Adrenal gland (tissue), 12 donors: ENCODE data around the gene LRRK1. TPM values are rescaled to one million over a fixed set of nuclear protein-coding genes. Genes with fewer than 3 reads are reported as not detected.

Experiments
- DNase-seq, 7 donors: peaks; one replicate each; pipeline ENCODE4 v3.0.0-alpha.2; 2019 to 2020
- H3K27ac ChIP-seq, 5 donors: fragments of 200-600 bp; sonication (generic) in 4 of 5; 1 replicate in 3 of 5; 2 replicates in 2 of 5; pipeline versions ENCODE4 v1.5.1 to v1.8.0; 2016 to 2020; ENCODE audit warnings: mild to moderate bottlenecking in 1 of 5
- H3K27me3 ChIP-seq: fragments of 200-600 bp; 2 replicates; pipeline ENCODE4 v1.8.0; 2021
- H3K36me3 ChIP-seq, 2 donors: fragments of 200-600 bp; replicated peaks in 1 of 2; 1 replicate in 1 of 2; 2 replicates in 1 of 2; pipeline versions ENCODE4 v1.5.1 to v1.8.0; 2018 to 2022
- H3K4me1 ChIP-seq, 2 donors: fragments of 200-600 bp; replicated peaks in 1 of 2; 1 replicate in 1 of 2; 2 replicates in 1 of 2; pipeline versions ENCODE4 v1.5.1 to v1.8.0; 2018 to 2021
- H3K4me3 ChIP-seq, 4 donors: fragments of 200-600 bp; sonication (generic) in 3 of 4; one replicate each; pipeline ENCODE4 v1.5.1; 2016 to 2018
- H3K9me3 ChIP-seq, 3 donors: fragments of 200-600 bp; sonication (generic) in 1 of 3; replicated peaks in 1 of 3; 1 replicate in 2 of 3; 2 replicates in 1 of 3; pipeline versions ENCODE4 v1.5.1 to v1.8.0; 2016 to 2021
- CTCF ChIP-seq, 6 experiments: fragments of 450-650 bp in 4 of 6; fragments of 200-600 bp in 2 of 6; sonication (generic) in 1 of 6; IDR thresholded peaks; 1 replicate in 5 of 6; 2 replicates in 1 of 6; pipeline versions ENCODE4 v1.5.1 to v1.8.0; 2016 to 2021; ENCODE audit warnings: antibody characterized with exemption in 6 of 6, mild to moderate bottlenecking in 2 of 6, moderate library complexity in 1 of 6
- POLR2A ChIP-seq, 2 donors: fragments of 450-650 bp; IDR thresholded peaks; one replicate each; pipeline ENCODE4 v1.6.1; 2017; ENCODE audit warnings: antibody characterized with exemption in 2 of 2, mild to moderate bottlenecking in 2 of 2, moderate library complexity in 1 of 2
- WGBS, 4 donors: extraction: QIAGEN DNeasy Blood & Tissue Kit in 2 of 4; methylation state at CpG; one replicate each; pipeline versions ENCODE4 v1.1.5 to v1.1.7; 2013 to 2017; 5-methylcytosine and 5-hydroxymethylcytosine counted together
- intact Hi-C, 2 donors: fragments of 100-400 bp; cut with DNase I; formaldehyde crosslinking; loops; one replicate each; pipeline versions ENCODE4 v1.14.1 to v1.15.0; 2022 to 2023
- polyA plus RNA-seq, 3 donors: library from polyadenylated mRNA; stranded (reverse); fragments of 200-250 nt in 2 of 3; fragments of 350-450 nt in 1 of 3; fragmentation: Illumina TruSeq in 1 of 3; extraction: RNeasy Lipid Tissue Mini Kit (QIAGEN cat#74804) in 1 of 3; gene quantifications; one replicate each; pipeline ENCODE4 v1.2.3, GENCODE V29; 2013 to 2014
- total RNA-seq, 9 donors: library from RNA; depleted of rRNA in 4 of 9; stranded (reverse); fragments of >200 nt in 4 of 9; fragments of 120-200 nt in 1 of 9; fragmentation: NEBNext Ultra II Directional in 1 of 9; extraction: Animal tissue kit (Norgen Biotek cat#: 25700) in 1 of 9; gene quantifications; one replicate each; pipeline versions ENCODE4 v1.1.0 to v1.2.4, GENCODE V29; 2013 to 2023
- donor health status: healthy with polysubstance abuse.
- donor health status: Bipolar disorder and iron deficiency.
- donor health status: DM: yes; HTN: yes; CAD: no.
- donor health status: DM: no; HTN: no; CAD: no.
- donor health status: DM: no; HTN: no; CAD: no.
- donor health status: DM: yes; HTN: yes; CAD: no.

LRRK1 gene
- total and polyA plus RNA-seq, 12 donors = 0.44 to 13.1 (median 7.7) TPM

- H3K9me3 ChIP-seq = no peaks in the 10 kb centered on the region
- H3K27me3 ChIP-seq = no peaks in the 10 kb centered on the region
- DNase-seq = peak in 2 of 7 donors; percentile 5 to 42
- peak overlapping the region in 1 of 5 donors; percentile 29 for H3K27ac ChIP-seq
- 73 to 85% (median 83%) methylated on average over 9 to 11 of the region's 11 CpGs; no CpG with 5 or more reads in 1 of the 4 donors for WGBS, 4 donors
- TF ChIP-seq POLR2A (IDR thresholded peaks at IDR 0.05) (no peak), CTCF (IDR thresholded peaks at IDR 0.05) (no peak)
- no peak overlapping the region for H3K4me3 ChIP-seq
- intact Hi-C loops = loop anchor here in 1 of 2 donors (5.0 kb wide), 1 partner anchor 60 kb away; no protein-coding TSS in a partner anchor
- H3K36me3 ChIP-seq = peaks cover 0 to 3% of the 10 kb centered on the region in 2 donors
- H3K4me1 ChIP-seq = peaks cover 0 to 22% of the 10 kb centered on the region in 2 donors
Observed at GRCh38 chr15:101022306-101022705, 103.1 kb downstream of the LRRK1 start.

GRCh38 chr15:101022876-101023275 lies 103.7 kb downstream of the LRRK1 start:
- peak overlapping the region in 2 of 5 donors; percentile 77 to 81 for H3K27ac ChIP-seq
- no peaks in the 10 kb centered on the region for H3K27me3 ChIP-seq
- H3K36me3 ChIP-seq = peaks cover 0 to 3% of the 10 kb centered on the region in 2 donors
- no peak overlapping the region for H3K4me3 ChIP-seq
- 78 to 88% (median 79%) methylated on average over 3 of the region's 3 CpGs for WGBS, 4 donors
- no peak for TF ChIP-seq POLR2A (IDR thresholded peaks at IDR 0.05)
- TF ChIP-seq CTCF (IDR thresholded peaks at IDR 0.05) = no peak
- no peaks in the 10 kb centered on the region for H3K9me3 ChIP-seq
- intact Hi-C loops = loop anchor here in 1 of 2 donors (5.0 kb wide), 1 partner anchor 59 kb away; no protein-coding TSS in a partner anchor
- H3K4me1 ChIP-seq = peaks cover 0 to 16% of the 10 kb centered on the region in 2 donors
- DNase-seq = peak in 1 of 7 donors; percentile 8

- Histone ChIP-seq H3K9me3 (no peaks in the 10 kb centered on the region), H3K36me3 (peaks cover 0 to 3% of the 10 kb centered on the region in 2 donors), H3K4me1 (peaks cover 0 to 9% of the 10 kb centered on the region in 2 donors), H3K27me3 (no peaks in the 10 kb centered on the region), H3K27ac (peak overlapping the region in 2 of 5 donors; percentile 77 to 81), H3K4me3 (no peak overlapping the region)
- intact Hi-C loops = loop anchor here in 1 of 2 donors (5.0 kb wide), 1 partner anchor 59 kb away; no protein-coding TSS in a partner anchor
- peak in 2 of 7 donors; percentile 19 to 43 for DNase-seq
- WGBS, 4 donors = 53 to 70% (median 65%) methylated on average over 8 to 11 of the region's 11 CpGs
- TF ChIP-seq CTCF (IDR thresholded peaks at IDR 0.05) (no peak), POLR2A (IDR thresholded peaks at IDR 0.05) (no peak)
Observed at GRCh38 chr15:101023501-101024072, 104.4 kb downstream of the LRRK1 start.

GRCh38 chr15:101024073-101024695 lies 105.0 kb downstream of the LRRK1 start:
- no peaks in the 10 kb centered on the region for H3K27me3 ChIP-seq
- intact Hi-C loops = loop anchor here in 1 of 2 donors (5.0 kb wide), 1 partner anchor 58 kb away; no protein-coding TSS in a partner anchor
- no peak overlapping the region for H3K4me3 ChIP-seq
- H3K27ac ChIP-seq = peak overlapping the region in 3 of 5 donors; percentile 30 to 81 (median 77)
- 67 to 81% (median 69%) methylated on average over 7 to 11 of the region's 11 CpGs for WGBS, 4 donors
- TF ChIP-seq POLR2A (IDR thresholded peaks at IDR 0.05) (no peak), CTCF (IDR thresholded peaks at IDR 0.05) (no peak)
- peaks cover 0 to 8% of the 10 kb centered on the region in 2 donors for H3K4me1 ChIP-seq
- peaks cover 0 to 5% of the 10 kb centered on the region in 2 donors for H3K36me3 ChIP-seq
- peak in 4 of 7 donors; percentile 29 to 59 (median 31) for DNase-seq
- no peaks in the 10 kb centered on the region for H3K9me3 ChIP-seq
